MCF 10A (cell line): Measurements from ENCODE around the gene HP1BP3. TPM values are rescaled to one million over a fixed set of nuclear protein-coding genes. Genes with fewer than 3 reads are reported as not detected.

Source experiments
- BruUV-seq: library from RNA; stranded (reverse); fragments of 400-500 nt; replicated peaks from 2 replicates; lab custom pipeline; 2021; lab: Mats Ljungman, UMichigan
- CTCF ChIA-PET: fragments of 300-600 bp; sonication (Branson Sonifier 250); formaldehyde crosslinking; extraction: SDS; loops from one replicate; lab custom pipeline; 2021; ENCODE audit warnings: antibody characterized with exemption, inconsistent platforms; lab: Yijun Ruan, JAX
- POLR2A ChIA-PET: fragments of 300-600, 350-650 bp; sonication (Branson Sonifier 250); formaldehyde crosslinking; extraction: SDS; loops from one replicate; lab custom pipeline; 2020; ENCODE audit warnings: antibody characterized with exemption, inconsistent platforms; lab: Yijun Ruan, JAX
- DNase-seq: peaks from one replicate; pipeline ENCODE4 v3.0.0-alpha.2; 2018; ENCODE audit not compliant: unreplicated experiment
- H3K27ac Mint-ChIP-seq: one replicate; pipeline ENCODE4 v1.8.0; 2022; ENCODE audit warnings: mild to moderate bottlenecking, low read depth, mixed read lengths; ENCODE audit not compliant: unreplicated experiment
- H3K27me3 Mint-ChIP-seq: one replicate; pipeline ENCODE4 v1.8.0; 2022; ENCODE audit warnings: mixed read lengths; ENCODE audit not compliant: insufficient read depth, unreplicated experiment
- H3K36me3 Mint-ChIP-seq: one replicate; pipeline ENCODE4 v1.8.0; 2022; ENCODE audit warnings: mild to moderate bottlenecking, moderate library complexity, mixed read lengths; ENCODE audit not compliant: insufficient read depth, unreplicated experiment
- H3K4me1 Mint-ChIP-seq: one replicate; pipeline ENCODE4 v1.8.0; 2022; ENCODE audit warnings: mixed read lengths; ENCODE audit not compliant: insufficient read depth, unreplicated experiment
- H3K4me3 Mint-ChIP-seq: one replicate; pipeline ENCODE4 v1.8.0; 2022; ENCODE audit warnings: mild to moderate bottlenecking, moderate library complexity, mixed read lengths; ENCODE audit not compliant: unreplicated experiment
- H3K9me3 Mint-ChIP-seq: one replicate; pipeline ENCODE4 v1.8.0; 2022; ENCODE audit warnings: mixed read lengths; ENCODE audit not compliant: unreplicated experiment
- CTCF ChIP-seq: fragments of 200-600 bp; IDR thresholded peaks from one replicate; pipeline ENCODE4 v1.8.0; 2022; ENCODE audit warnings: antibody characterized with exemption, mild to moderate bottlenecking; ENCODE audit not compliant: unreplicated experiment
- intact Hi-C: fragments of 100-400 bp; cut with micrococcal nuclease; formaldehyde crosslinking; loops from 2 replicates; pipeline ENCODE4 v1.14.1; 2022
- total RNA-seq: library from RNA; stranded (reverse); gene quantifications from 2 replicates; pipeline ENCODE4 v1.2.3, GENCODE V29; 2022

HP1BP3 gene
- total RNA-seq, 1 experiment from 2014 or later = 247 TPM

- intact Hi-C loops = no loop called here
- no peak overlapping the region for H3K27ac Mint-ChIP-seq
- TF ChIP-seq CTCF = no peak
- H3K4me3 Mint-ChIP-seq = no peak overlapping the region
- BruUV-seq = no TSS peak
- H3K36me3 Mint-ChIP-seq = no peaks in the 10 kb centered on the region
- ChIA-PET CTCF (no interaction called here), POLR2A (no interaction called here)
- no peak for DNase-seq
- no peaks in the 10 kb centered on the region for H3K27me3 Mint-ChIP-seq
- H3K4me1 Mint-ChIP-seq = peaks cover 13% of the 10 kb centered on the region
- no peaks in the 10 kb centered on the region for H3K9me3 Mint-ChIP-seq
Measured at GRCh38 chr1:20834192-20834591, 47.1 kb upstream of the HP1BP3 start.

- no peaks in the 10 kb centered on the region for H3K9me3 Mint-ChIP-seq
- DNase-seq = no peak
- no peak overlapping the region for H3K27ac Mint-ChIP-seq
- TF ChIP-seq CTCF = no peak
- H3K27me3 Mint-ChIP-seq = no peaks in the 10 kb centered on the region
- ChIA-PET POLR2A (interaction anchor here (1.0 to 1.4 kb wide), 2 partner anchors 12 to 51 kb away, joined by 3 to 5 read pairs; no protein-coding TSS in a partner anchor), CTCF (interaction anchor here (0.6 kb wide), 1 partner anchor 18 kb away, joined by 3 read pairs; no protein-coding TSS in a partner anchor)
- H3K4me1 Mint-ChIP-seq = peaks cover 13% of the 10 kb centered on the region
- H3K4me3 Mint-ChIP-seq = no peak overlapping the region
- peaks cover 14% of the 10 kb centered on the region for H3K36me3 Mint-ChIP-seq
- BruUV-seq = no TSS peak
- intact Hi-C loops = no loop called here
Measured at GRCh38 chr1:20830378-20830777, 43.3 kb upstream of the HP1BP3 start.

- POLR2A ChIA-PET = interaction anchor here (1.0 to 1.4 kb wide), 2 partner anchors 11 to 52 kb away, joined by 3 to 5 read pairs; no protein-coding TSS in a partner anchor
- Mint-ChIP-seq H3K9me3 (no peaks in the 10 kb centered on the region), H3K4me3 (no peak overlapping the region), H3K4me1 (peaks cover 9% of the 10 kb centered on the region), H3K36me3 (peaks cover 18% of the 10 kb centered on the region), H3K27ac (no peak overlapping the region), H3K27me3 (no peaks in the 10 kb centered on the region)
- DNase-seq = no peak
- BruUV-seq = no TSS peak
- intact Hi-C loops = no loop called here
- CTCF ChIA-PET = no interaction called here
- no peak for TF ChIP-seq CTCF
Measured at GRCh38 chr1:20829946-20830345, 42.8 kb upstream of the HP1BP3 start.

- Mint-ChIP-seq H3K4me3 (no peak overlapping the region), H3K27me3 (no peaks in the 10 kb centered on the region), H3K27ac (no peak overlapping the region), H3K9me3 (no peaks in the 10 kb centered on the region), H3K36me3 (peaks cover 22% of the 10 kb centered on the region), H3K4me1 (peaks cover 5% of the 10 kb centered on the region)
- BruUV-seq = no TSS peak
- no peak for DNase-seq
- intact Hi-C loops = no loop called here
- POLR2A ChIA-PET = interaction anchor here (1.0 to 1.4 kb wide), 2 partner anchors 11 to 52 kb away, joined by 3 to 5 read pairs; no protein-coding TSS in a partner anchor
- no peak for TF ChIP-seq CTCF
- CTCF ChIA-PET = no interaction called here
Measured at GRCh38 chr1:20829531-20829930, 42.4 kb upstream of the HP1BP3 start.
